ENCODE data around the gene DPM3. TPM values are rescaled to one million over a fixed set of nuclear protein-coding genes. Genes with fewer than 3 reads are reported as not detected.
A peak's percentile ranks its signal among the peaks of the same experiment; 100 is the strongest.

Gene DPM3
- total RNA-seq, 4 donors from 2014 or later, result 33.5 to 89.2 (median 65.0) TPM

- peak; percentile 50 to 68 (median 60) for DNase-seq
- TF ChIP-seq CTCF (IDR thresholded peaks at IDR 0.05) (no peak), POLR2A (IDR thresholded peaks at IDR 0.05) (no peak)
- Histone ChIP-seq H3K9me3 (no peaks in the 10 kb centered on the region), H3K4me3 (peak within 1 kb of the TSS; percentile 76 to 86 (median 83)), H3K27ac (peak within 1 kb of the TSS; percentile 87 to 91 (median 90)), H3K36me3 (peaks cover 0 to 9% (median 0%) of the 10 kb centered on the region in 3 donors), H3K4me1 (peaks cover 0 to 28% (median 11%) of the 10 kb centered on the region in 4 donors), H3K27me3 (peaks cover 0 to 4% of the 10 kb centered on the region in 2 donors)
Observed at GRCh38 chr1:155173478-155174323, 33.4 kb upstream of the DPM3 start, which contains the start of gene TRIM46. TRIM46 (plus strand) TSS chr1:155173849; CDS start chr1:155173967, 118 bp downstream.

- peak within 1 kb of the TSS; percentile 87 to 91 (median 90) for H3K27ac ChIP-seq
- H3K9me3 ChIP-seq, result no peaks in the 10 kb centered on the region
Observed at GRCh38 chr1:155172732-155173477, 32.6 kb upstream of the DPM3 start, which contains the start of gene KRTCAP2. KRTCAP2 (minus strand) TSS chr1:155173304; CDS start chr1:155173224, 80 bp downstream.

GRCh38 chr1:155171836-155172731 is 31.8 kb upstream of the DPM3 start:
- Histone ChIP-seq H3K36me3 (peaks cover 0 to 9% (median 0%) of the 10 kb centered on the region in 3 donors), H3K4me1 (peaks cover 0 to 39% (median 16%) of the 10 kb centered on the region in 4 donors)

More at GRCh38 chr1:155172732-155173477, 32.6 kb upstream of the DPM3 start, which contains the start of gene KRTCAP2:
- TF ChIP-seq POLR2A (IDR thresholded peaks at IDR 0.05), result peak; percentile 32 to 67
- peak; percentile 94 to 99 (median 96) for TF ChIP-seq CTCF (IDR thresholded peaks at IDR 0.05)
- Histone ChIP-seq H3K27me3 (peaks cover 0 to 4% of the 10 kb centered on the region in 2 donors), H3K36me3 (peaks cover 0 to 9% (median 0%) of the 10 kb centered on the region in 3 donors), H3K4me3 (peak within 1 kb of the TSS; percentile 76 to 86 (median 83)), H3K4me1 (peaks cover 0 to 31% (median 12%) of the 10 kb centered on the region in 4 donors)
- peak; percentile 88 to 97 (median 94) for DNase-seq

GRCh38 chr1:155170806-155171205 is 30.5 kb upstream of the DPM3 start:
- H3K9me3 ChIP-seq, result no peaks in the 10 kb centered on the region
- peaks cover 0 to 42% (median 17%) of the 10 kb centered on the region in 4 donors for H3K4me1 ChIP-seq
- DNase-seq, result peak in 2 of 3 donors; percentile 13 to 29
- peaks cover 0 to 4% of the 10 kb centered on the region in 2 donors for H3K27me3 ChIP-seq
- no peak overlapping the region for H3K27ac ChIP-seq
- TF ChIP-seq POLR2A (IDR thresholded peaks at IDR 0.05) (no peak), CTCF (IDR thresholded peaks at IDR 0.05) (no peak)
- H3K36me3 ChIP-seq, result peaks cover 0 to 9% (median 0%) of the 10 kb centered on the region in 3 donors
- no peak overlapping the region for H3K4me3 ChIP-seq

More at GRCh38 chr1:155171836-155172731, 31.8 kb upstream of the DPM3 start:
- Histone ChIP-seq H3K27me3 (peaks cover 0 to 4% of the 10 kb centered on the region in 2 donors), H3K4me3 (peak overlapping the region; percentile 76 to 86 (median 83)), H3K27ac (peak overlapping the region; percentile 87 to 91 (median 90)), H3K9me3 (no peaks in the 10 kb centered on the region)
- TF ChIP-seq CTCF (IDR thresholded peaks at IDR 0.05) (no peak), POLR2A (IDR thresholded peaks at IDR 0.05) (no peak)
- peak in 2 of 3 donors; percentile 15 to 28 for DNase-seq
